ENCODE results near the gene INSIG1. TPM values are rescaled to one million over a fixed set of nuclear protein-coding genes. Genes with fewer than 3 reads are reported as not detected.

Gene INSIG1
- total RNA-seq, 1 experiment from 2014 or later: 53.4 TPM

GRCh38 chr7:155356323-155357105 is 58.8 kb downstream of the INSIG1 start:
- Histone ChIP-seq H3K4me3 (ENCODE audit: low read depth, low read length, poor library complexity, severe bottlenecking) (no peak overlapping the region), H3K9me3 (ENCODE audit: low read depth, low read length, poor library complexity, severe bottlenecking) (no peaks in the 10 kb centered on the region), H3K4me1 (ENCODE audit: insufficient read depth, low read length, poor library complexity, severe bottlenecking) (no peaks in the 10 kb centered on the region), H3K27ac (ENCODE audit: low read depth, low read length, poor library complexity, severe bottlenecking) (no peak overlapping the region), H3K36me3 (ENCODE audit: insufficient read depth, low read length, poor library complexity, severe bottlenecking) (no peaks in the 10 kb centered on the region), H3K27me3 (replicated peaks; ENCODE audit: insufficient read depth, low read depth, low read length, poor library complexity) (peaks cover 51% of the 10 kb centered on the region)
- peak; percentile 61 for DNase-seq (ENCODE audit: low spot score)
- BruUV-seq (replicated peaks): no TSS peak
- TF ChIP-seq EZH2 (IDR thresholded peaks at IDR 0.05; ENCODE audit: borderline replicate concordance, low read depth, low read length, poor library complexity, severe bottlenecking) (no peak), CTCF (conservative IDR thresholded peaks at IDR 0.05; ENCODE audit: low read depth, low read length) (peak; percentile 71)
- ChIA-PET CTCF (interaction anchor here (1.0 to 1.7 kb wide), 4 partner anchors 9 to 429 kb away, joined by 3 to 11 read pairs (median 4); no protein-coding TSS in a partner anchor), POLR2A (ENCODE audit: low non-redundant PET) (no interaction called here)
- intact Hi-C loops (cut with micrococcal nuclease; ENCODE audit: unreplicated experiment): loop anchor here (5.0 kb wide), 1 partner anchor 429 kb away; no protein-coding TSS in a partner anchor

- Histone ChIP-seq H3K27ac (ENCODE audit: low read depth, low read length, poor library complexity, severe bottlenecking) (no peak overlapping the region), H3K4me1 (ENCODE audit: insufficient read depth, low read length, poor library complexity, severe bottlenecking) (no peaks in the 10 kb centered on the region), H3K36me3 (ENCODE audit: insufficient read depth, low read length, poor library complexity, severe bottlenecking) (no peaks in the 10 kb centered on the region), H3K27me3 (replicated peaks; ENCODE audit: insufficient read depth, low read depth, low read length, poor library complexity) (peaks cover 54% of the 10 kb centered on the region), H3K9me3 (ENCODE audit: low read depth, low read length, poor library complexity, severe bottlenecking) (no peaks in the 10 kb centered on the region), H3K4me3 (ENCODE audit: low read depth, low read length, poor library complexity, severe bottlenecking) (no peak overlapping the region)
- ChIA-PET POLR2A (ENCODE audit: low non-redundant PET) (no interaction called here), CTCF (interaction anchor here (1.0 to 1.7 kb wide), 4 partner anchors 8 to 430 kb away, joined by 3 to 11 read pairs (median 4); no protein-coding TSS in a partner anchor)
- DNase-seq (ENCODE audit: low spot score): no peak
- no TSS peak for BruUV-seq (replicated peaks)
- intact Hi-C loops (cut with micrococcal nuclease; ENCODE audit: unreplicated experiment): loop anchor here (5.0 kb wide), 1 partner anchor 430 kb away; no protein-coding TSS in a partner anchor
- TF ChIP-seq EZH2 (IDR thresholded peaks at IDR 0.05; ENCODE audit: borderline replicate concordance, low read depth, low read length, poor library complexity, severe bottlenecking) (no peak), CTCF (conservative IDR thresholded peaks at IDR 0.05; ENCODE audit: low read depth, low read length) (no peak)
These were observed 59.9 kb downstream of the INSIG1 start for GRCh38 chr7:155357573-155358041.

- Histone ChIP-seq H3K27me3 (replicated peaks; ENCODE audit: insufficient read depth, low read depth, low read length, poor library complexity) (peaks cover 54% of the 10 kb centered on the region), H3K4me3 (ENCODE audit: low read depth, low read length, poor library complexity, severe bottlenecking) (no peak overlapping the region), H3K27ac (ENCODE audit: low read depth, low read length, poor library complexity, severe bottlenecking) (no peak overlapping the region), H3K9me3 (ENCODE audit: low read depth, low read length, poor library complexity, severe bottlenecking) (no peaks in the 10 kb centered on the region), H3K36me3 (ENCODE audit: insufficient read depth, low read length, poor library complexity, severe bottlenecking) (no peaks in the 10 kb centered on the region), H3K4me1 (ENCODE audit: insufficient read depth, low read length, poor library complexity, severe bottlenecking) (no peaks in the 10 kb centered on the region)
- DNase-seq (ENCODE audit: low spot score): no peak
- intact Hi-C loops (cut with micrococcal nuclease; ENCODE audit: unreplicated experiment): loop anchor here (5.0 kb wide), 1 partner anchor 431 kb away; no protein-coding TSS in a partner anchor
- BruUV-seq (replicated peaks): no TSS peak
- TF ChIP-seq CTCF (conservative IDR thresholded peaks at IDR 0.05; ENCODE audit: low read depth, low read length) (no peak), EZH2 (IDR thresholded peaks at IDR 0.05; ENCODE audit: borderline replicate concordance, low read depth, low read length, poor library complexity, severe bottlenecking) (no peak)
- ChIA-PET CTCF (interaction anchor here (1.7 kb wide), 1 partner anchor 431 kb away, joined by 11 read pairs; no protein-coding TSS in a partner anchor), POLR2A (ENCODE audit: low non-redundant PET) (no interaction called here)
These were observed 60.6 kb downstream of the INSIG1 start for GRCh38 chr7:155358066-155358947.
